Ecto neural progenitor cell (in vitro differentiated cells): ENCODE results near the gene RICTOR.
"Not testable (repeated sequence)": the region's sequence is repeated elsewhere in the genome, so short reads cannot be mapped to it uniquely, and the experiment has no call there.

ENCODE experiments used
- DNase-seq: peaks from one replicate; pipeline ENCODE4 v3.0.0-alpha.2; 2018; ENCODE audit warnings: low spot score

The RICTOR gene

GRCh38 chr5:39006650-39007049 is 67.5 kb downstream of the RICTOR start:
- DNase-seq: no peak

- no peak for DNase-seq
These were observed 68.5 kb downstream of the RICTOR start for GRCh38 chr5:39005566-39006232.

GRCh38 chr5:39001683-39002082 is 72.5 kb downstream of the RICTOR start:
- no peak for DNase-seq

- no peak for DNase-seq
These were observed 75.2 kb downstream of the RICTOR start for GRCh38 chr5:38999037-38999436.

- DNase-seq: no peak
These were observed 76.6 kb downstream of the RICTOR start for GRCh38 chr5:38997591-38997990.

- DNase-seq: no peak
These were observed 78.1 kb downstream of the RICTOR start for GRCh38 chr5:38996123-38996522.

GRCh38 chr5:38994324-38994927 is 79.8 kb downstream of the RICTOR start:
- DNase-seq: no peak

- not testable (repeated sequence) for DNase-seq
These were observed 84.1 kb downstream of the RICTOR start for GRCh38 chr5:38989974-38990719.

GRCh38 chr5:38985909-38986452 is 88.2 kb downstream of the RICTOR start:
- no peak for DNase-seq

- DNase-seq: no peak
These were observed 94.7 kb downstream of the RICTOR start for GRCh38 chr5:38979535-38979934.

- DNase-seq: no peak
These were observed 96.2 kb downstream of the RICTOR start for GRCh38 chr5:38978036-38978435.

- DNase-seq: no peak
These were observed 105.5 kb downstream of the RICTOR start for GRCh38 chr5:38968665-38969064.

GRCh38 chr5:38961691-38962090 is 112.5 kb downstream of the RICTOR start:
- no peak for DNase-seq

GRCh38 chr5:38953426-38954012 is 120.7 kb downstream of the RICTOR start:
- DNase-seq: no peak

GRCh38 chr5:38948501-38948900 is 125.7 kb downstream of the RICTOR start:
- no peak for DNase-seq

GRCh38 chr5:38944282-38944681 is 129.9 kb downstream of the RICTOR start:
- DNase-seq: no peak

- DNase-seq: no peak
These were observed 132.3 kb downstream of the RICTOR start for GRCh38 chr5:38941912-38942311.

GRCh38 chr5:38940230-38940858 is 133.9 kb downstream of the RICTOR start:
- no peak for DNase-seq

GRCh38 chr5:38938973-38939372 is 135.2 kb downstream of the RICTOR start:
- no peak for DNase-seq

GRCh38 chr5:38938424-38938823 is 135.8 kb downstream of the RICTOR start:
- no peak for DNase-seq

GRCh38 chr5:38936269-38936668 is 137.9 kb downstream of the RICTOR start:
- no peak for DNase-seq

GRCh38 chr5:38935437-38935836 is 138.8 kb downstream of the RICTOR start:
- DNase-seq: no peak
